Neural crest cell (in vitro differentiated cells): Measurements from ENCODE around the gene DLEC1. TPM values are rescaled to one million over a fixed set of nuclear protein-coding genes. Genes with fewer than 3 reads are reported as not detected.

Experiments used
- DNase-seq: peaks from one replicate; pipeline ENCODE4 v3.0.0; 2021; ENCODE audit warnings: low read depth, mixed read lengths, low spot score
- H3K27ac Mint-ChIP-seq: one replicate; pipeline ENCODE4 v1.8.0; 2021; ENCODE audit warnings: mild to moderate bottlenecking, mixed read lengths; ENCODE audit not compliant: unreplicated experiment
- H3K27me3 Mint-ChIP-seq: 2 replicates; pipeline ENCODE4 v1.8.0; 2021; ENCODE audit warnings: low read depth, mild to moderate bottlenecking, mixed read lengths
- H3K36me3 Mint-ChIP-seq: 2 replicates; pipeline ENCODE4 v1.8.0; 2021; ENCODE audit warnings: low read depth, mild to moderate bottlenecking, mixed read lengths
- H3K4me1 Mint-ChIP-seq: 2 replicates; pipeline ENCODE4 v1.8.0; 2021; ENCODE audit warnings: mixed read lengths
- H3K4me3 Mint-ChIP-seq: one replicate; pipeline ENCODE4 v1.8.0; 2021; ENCODE audit warnings: mild to moderate bottlenecking, mixed read lengths
- H3K9me3 Mint-ChIP-seq: 2 replicates; pipeline ENCODE4 v1.8.0; 2021; ENCODE audit warnings: mixed read lengths
- CTCF ChIP-seq: fragments of 200-600 bp; sonication (generic); conservative IDR thresholded peaks from 2 replicates; pipeline ENCODE4 v1.5.0; 2021; ENCODE audit warnings: antibody characterized with exemption, mild to moderate bottlenecking
- total RNA-seq: library from RNA; stranded (reverse); gene quantifications from 2 replicates; pipeline ENCODE4 v1.2.1, GENCODE V29; 2021

DLEC1 gene
- total RNA-seq, 1 donor from 2014 or later: 1.3 TPM

DNA sequence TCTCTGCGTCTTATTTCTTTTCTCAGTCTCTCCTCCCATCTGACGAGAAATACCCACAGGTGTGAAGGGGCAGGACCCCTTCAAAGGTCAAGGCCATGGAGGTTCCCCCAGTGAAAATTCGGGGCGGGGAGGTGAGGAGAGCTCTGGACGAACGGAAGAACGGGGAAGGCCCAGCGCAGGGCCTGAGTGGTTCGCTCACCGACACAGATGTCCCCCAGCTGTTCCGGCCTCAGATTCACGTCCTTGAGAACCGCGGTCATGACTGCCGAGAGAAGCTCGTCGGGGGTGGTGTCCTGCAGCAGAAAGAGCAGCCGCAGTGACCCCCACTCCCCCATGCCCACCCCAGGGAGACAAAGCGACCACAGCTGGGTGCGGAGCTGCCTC, 97.4 kb downstream of the DLEC1 start:
- DNase-seq: no peak
- Mint-ChIP-seq H3K27me3 (no peaks in the 10 kb centered on the region), H3K9me3 (no peaks in the 10 kb centered on the region), H3K4me3 (peak overlapping the region; percentile 97), H3K27ac (peak overlapping the region; percentile 82), H3K4me1 (peaks cover 49% of the 10 kb centered on the region), H3K36me3 (peaks cover 2% of the 10 kb centered on the region)
- no peak for TF ChIP-seq CTCF

- H3K27ac Mint-ChIP-seq: peak within 1 kb of the TSS; percentile 92
- DNase-seq: peak; percentile 94
- H3K27me3 Mint-ChIP-seq: no peaks in the 10 kb centered on the region
- no peak for TF ChIP-seq CTCF
- peaks cover 5% of the 10 kb centered on the region for H3K36me3 Mint-ChIP-seq
- no peaks in the 10 kb centered on the region for H3K9me3 Mint-ChIP-seq
- peaks cover 49% of the 10 kb centered on the region for H3K4me1 Mint-ChIP-seq
- peak within 1 kb of the TSS; percentile 97 for H3K4me3 Mint-ChIP-seq
Observed at GRCh38 chr3:38136777-38137614, 98.0 kb downstream of the DLEC1 start, which contains the start of gene ACAA1. Gene ACAA1 (minus strand): TSS chr3:38137127. CDS start chr3:38137035, 92 bp downstream.

GRCh38 chr3:38137615-38138348, 98.8 kb downstream of the DLEC1 start:
- Mint-ChIP-seq H3K4me1 (peaks cover 49% of the 10 kb centered on the region), H3K27me3 (no peaks in the 10 kb centered on the region), H3K36me3 (peaks cover 5% of the 10 kb centered on the region), H3K4me3 (peak overlapping the region; percentile 97), H3K9me3 (no peaks in the 10 kb centered on the region), H3K27ac (peak overlapping the region; percentile 92)
- DNase-seq: peak; percentile 12
- peak; percentile 38 for TF ChIP-seq CTCF

GRCh38 chr3:38138349-38139190, 99.6 kb downstream of the DLEC1 start, which contains the start of gene MYD88:
Gene MYD88 (plus strand): TSS chr3:38138661. CDS start chr3:38138701, 40 bp downstream.
- peak within 1 kb of the TSS; percentile 92 for H3K27ac Mint-ChIP-seq
- H3K4me1 Mint-ChIP-seq: peaks cover 49% of the 10 kb centered on the region
- no peaks in the 10 kb centered on the region for H3K9me3 Mint-ChIP-seq
- no peak for TF ChIP-seq CTCF
- peak; percentile 63 for DNase-seq
- no peaks in the 10 kb centered on the region for H3K27me3 Mint-ChIP-seq
- H3K36me3 Mint-ChIP-seq: peaks cover 5% of the 10 kb centered on the region
- peak within 1 kb of the TSS; percentile 97 for H3K4me3 Mint-ChIP-seq

- TF ChIP-seq CTCF: no peak
- Mint-ChIP-seq H3K36me3 (peaks cover 5% of the 10 kb centered on the region), H3K9me3 (no peaks in the 10 kb centered on the region), H3K4me1 (peaks cover 49% of the 10 kb centered on the region), H3K27ac (peak overlapping the region; percentile 12), H3K27me3 (no peaks in the 10 kb centered on the region), H3K4me3 (peak overlapping the region; percentile 97)
- no peak for DNase-seq
Observed at GRCh38 chr3:38139191-38139590, 100.2 kb downstream of the DLEC1 start.
